ENCODE data around the gene TMEM63A. TPM values are rescaled to one million over a fixed set of nuclear protein-coding genes. Genes with fewer than 3 reads are reported as not detected.

The TMEM63A gene
- total RNA-seq, 1 experiment from 2014 or later: 93.9 TPM

DNA sequence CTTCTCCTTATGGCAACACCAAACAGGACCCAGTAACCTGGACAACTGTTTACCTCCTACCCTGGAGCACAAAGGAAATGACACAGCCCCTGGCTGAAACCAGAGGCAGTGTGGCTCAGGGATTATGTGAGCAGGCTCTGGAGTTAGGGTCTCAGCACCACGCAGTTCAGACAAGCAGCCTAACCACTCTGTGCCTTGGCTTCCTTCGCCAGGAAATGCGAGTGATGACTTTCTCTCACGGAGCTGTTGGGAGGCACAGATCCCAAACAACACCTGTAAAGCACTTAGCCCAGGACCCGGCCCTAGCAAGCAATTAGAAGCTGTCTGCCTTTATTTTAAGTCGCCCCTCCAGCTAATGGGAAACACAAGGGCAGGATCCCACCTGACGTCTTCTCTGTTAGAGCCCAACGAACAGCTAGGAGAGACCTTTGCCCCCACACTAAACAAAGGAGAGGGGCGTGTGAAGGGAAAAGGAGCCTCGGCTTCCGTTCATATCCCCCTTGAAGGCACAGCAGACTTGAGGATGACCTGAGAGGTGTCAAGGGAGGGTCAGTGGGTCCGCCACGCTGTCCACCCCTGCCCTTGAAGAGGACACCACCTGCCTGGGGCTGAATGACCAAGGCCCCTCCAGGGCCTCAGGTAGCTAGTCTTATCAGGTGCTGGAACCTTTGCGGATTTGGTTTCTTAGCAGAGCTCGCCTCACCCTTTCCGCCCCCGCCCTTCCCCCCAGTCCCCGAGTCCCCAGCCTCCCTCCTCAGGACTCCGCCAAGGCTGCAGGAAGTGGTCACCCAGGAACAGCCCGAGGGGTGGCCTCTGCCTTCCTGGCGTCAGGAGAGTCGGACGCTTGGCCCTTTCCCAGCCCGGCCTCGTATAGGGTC, 860 bp downstream of the TMEM63A start:
- intact Hi-C loops (cut with micrococcal nuclease; ENCODE audit: unreplicated experiment): loop anchor here (1.0 kb wide), 2 partner anchors 43 to 68 kb away; partner anchors contain the start of gene PYCR2
- ChIA-PET POLR2A (interaction anchor here (1.2 to 2.7 kb wide), 4 partner anchors 24 to 181 kb away, joined by 4 to 33 read pairs (median 10); partner anchors contain the start of genes H3-3A, PYCR2 and SRP9), CTCF (interaction anchor here (0.7 to 2.8 kb wide), 4 partner anchors 43 to 407 kb away, joined by 4 to 13 read pairs (median 8); partner anchors contain the start of genes PYCR2 and SRP9)
- Mint-ChIP-seq H3K27ac (ENCODE audit: unreplicated experiment) (peak overlapping the region; percentile 91), H3K9me3 (ENCODE audit: unreplicated experiment) (no peaks in the 10 kb centered on the region), H3K4me1 (ENCODE audit: low read depth, unreplicated experiment) (peaks cover 24% of the 10 kb centered on the region), H3K27me3 (ENCODE audit: insufficient read depth, unreplicated experiment) (no peaks in the 10 kb centered on the region), H3K4me3 (ENCODE audit: unreplicated experiment) (peak overlapping the region; percentile 95), H3K36me3 (ENCODE audit: insufficient read depth, unreplicated experiment) (peaks cover 20% of the 10 kb centered on the region)
- Histone ChIP-seq H3K4me3 (ENCODE audit: low read depth, low read length) (peak overlapping the region; percentile 91), H3K27me3 (replicated peaks; ENCODE audit: control insufficient read depth, insufficient read depth, low read length) (no peaks in the 10 kb centered on the region), H3K4me1 (peaks cover 33% of the 10 kb centered on the region), H3K36me3 (ENCODE audit: control insufficient read depth, insufficient read depth, low read length) (no peaks in the 10 kb centered on the region), H3K9me3 (no peaks in the 10 kb centered on the region)
- no TSS peak for BruUV-seq (replicated peaks)
- TF ChIP-seq, protein P1, sequence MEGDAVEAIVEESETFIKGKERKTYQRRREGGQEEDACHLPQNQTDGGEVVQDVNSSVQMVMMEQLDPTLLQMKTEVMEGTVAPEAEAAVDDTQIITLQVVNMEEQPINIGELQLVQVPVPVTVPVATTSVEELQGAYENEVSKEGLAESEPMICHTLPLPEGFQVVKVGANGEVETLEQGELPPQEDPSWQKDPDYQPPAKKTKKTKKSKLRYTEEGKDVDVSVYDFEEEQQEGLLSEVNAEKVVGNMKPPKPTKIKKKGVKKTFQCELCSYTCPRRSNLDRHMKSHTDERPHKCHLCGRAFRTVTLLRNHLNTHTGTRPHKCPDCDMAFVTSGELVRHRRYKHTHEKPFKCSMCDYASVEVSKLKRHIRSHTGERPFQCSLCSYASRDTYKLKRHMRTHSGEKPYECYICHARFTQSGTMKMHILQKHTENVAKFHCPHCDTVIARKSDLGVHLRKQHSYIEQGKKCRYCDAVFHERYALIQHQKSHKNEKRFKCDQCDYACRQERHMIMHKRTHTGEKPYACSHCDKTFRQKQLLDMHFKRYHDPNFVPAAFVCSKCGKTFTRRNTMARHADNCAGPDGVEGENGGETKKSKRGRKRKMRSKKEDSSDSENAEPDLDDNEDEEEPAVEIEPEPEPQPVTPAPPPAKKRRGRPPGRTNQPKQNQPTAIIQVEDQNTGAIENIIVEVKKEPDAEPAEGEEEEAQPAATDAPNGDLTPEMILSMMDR (IDR thresholded peaks at IDR 0.05; ENCODE audit: insufficient read depth in 1 of 2, low read depth in 1 of 2, low read length in 1 of 2, severe bottlenecking in 1 of 2, unreplicated experiment in 1 of 2): no peak
- DNase-seq: peak; percentile 62 to 68

DNA sequence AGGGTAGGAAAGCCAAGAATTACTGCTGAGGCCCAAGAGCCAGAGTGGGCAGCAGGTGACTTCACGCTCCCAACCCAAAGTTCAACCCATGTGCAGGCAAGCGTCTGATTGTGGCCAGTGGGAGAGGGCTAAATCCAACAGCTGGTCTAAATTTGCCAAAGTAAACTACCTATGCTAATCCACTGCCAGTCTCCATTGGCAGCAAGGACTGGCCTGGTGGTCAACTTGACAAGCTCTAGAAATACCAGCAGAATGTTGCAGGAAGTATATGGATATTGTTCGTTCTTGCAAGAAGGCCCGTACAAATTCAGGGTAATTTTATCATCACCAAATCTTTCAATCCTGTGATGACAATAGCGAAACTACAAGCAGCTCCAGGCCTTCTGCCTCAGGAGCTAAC, 1.5 kb downstream of the TMEM63A start:
- Mint-ChIP-seq H3K36me3 (ENCODE audit: insufficient read depth, unreplicated experiment) (peaks cover 27% of the 10 kb centered on the region), H3K4me1 (ENCODE audit: low read depth, unreplicated experiment) (peaks cover 26% of the 10 kb centered on the region), H3K9me3 (ENCODE audit: unreplicated experiment) (no peaks in the 10 kb centered on the region), H3K27me3 (ENCODE audit: insufficient read depth, unreplicated experiment) (no peaks in the 10 kb centered on the region), H3K4me3 (ENCODE audit: unreplicated experiment) (peak overlapping the region; percentile 95), H3K27ac (ENCODE audit: unreplicated experiment) (no peak overlapping the region)
- Histone ChIP-seq H3K36me3 (ENCODE audit: control insufficient read depth, insufficient read depth, low read length) (no peaks in the 10 kb centered on the region), H3K4me3 (ENCODE audit: low read depth, low read length) (peak overlapping the region; percentile 91), H3K27me3 (replicated peaks; ENCODE audit: control insufficient read depth, insufficient read depth, low read length) (no peaks in the 10 kb centered on the region), H3K9me3 (no peaks in the 10 kb centered on the region), H3K4me1 (peaks cover 36% of the 10 kb centered on the region)
- TF ChIP-seq, protein P1 (IDR thresholded peaks at IDR 0.05; ENCODE audit: insufficient read depth in 1 of 2, low read depth in 1 of 2, low read length in 1 of 2, severe bottlenecking in 1 of 2, unreplicated experiment in 1 of 2): no peak
- ChIA-PET POLR2A (interaction anchor here (2.3 to 2.6 kb wide), 2 partner anchors 103 to 182 kb away, joined by 9 to 11 read pairs; partner anchors contain the start of genes H3-3A and SRP9), CTCF (interaction anchor here (2.1 to 2.8 kb wide), 2 partner anchors 43 to 406 kb away, joined by 8 to 9 read pairs; partner anchors contain the start of gene PYCR2)
- no TSS peak for BruUV-seq (replicated peaks)
- intact Hi-C loops (cut with micrococcal nuclease; ENCODE audit: unreplicated experiment): loop anchor here (1.0 kb wide), 2 partner anchors 44 to 67 kb away; partner anchors contain the start of gene PYCR2
- DNase-seq: no peak

DNA sequence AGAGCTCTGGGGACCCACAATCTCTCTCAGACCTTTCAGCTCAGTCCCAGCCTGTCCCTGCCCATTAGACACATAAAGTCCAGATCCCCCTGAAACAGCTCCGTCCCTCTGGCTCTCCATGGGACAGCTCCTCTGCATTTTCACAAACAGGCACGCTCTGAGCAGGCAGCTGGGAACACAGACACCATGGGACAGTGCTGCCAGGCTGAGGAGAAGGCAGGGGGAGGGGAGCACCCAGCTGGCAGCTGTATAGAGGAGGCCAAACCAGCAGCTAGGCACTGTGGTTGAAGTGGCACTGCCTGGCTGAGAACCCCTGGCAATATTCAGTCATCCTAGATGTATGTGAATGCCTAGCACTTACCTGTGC, 2.0 kb downstream of the TMEM63A start:
- Histone ChIP-seq H3K4me3 (ENCODE audit: low read depth, low read length) (no peak overlapping the region), H3K27me3 (replicated peaks; ENCODE audit: control insufficient read depth, insufficient read depth, low read length) (no peaks in the 10 kb centered on the region), H3K9me3 (no peaks in the 10 kb centered on the region), H3K4me1 (peaks cover 40% of the 10 kb centered on the region), H3K36me3 (ENCODE audit: control insufficient read depth, insufficient read depth, low read length) (no peaks in the 10 kb centered on the region)
- H3K27ac Mint-ChIP-seq (ENCODE audit: unreplicated experiment): peak overlapping the region; percentile 75
- ChIA-PET POLR2A (no interaction called here), CTCF (interaction anchor here (0.5 to 2.1 kb wide), 2 partner anchors 263 to 405 kb away, joined by 3 to 9 read pairs; no protein-coding TSS in a partner anchor)
- intact Hi-C loops (cut with micrococcal nuclease; ENCODE audit: unreplicated experiment): no loop called here
- no peaks in the 10 kb centered on the region for H3K27me3 Mint-ChIP-seq (ENCODE audit: insufficient read depth, unreplicated experiment)
- no peak for DNase-seq
- peaks cover 30% of the 10 kb centered on the region for H3K4me1 Mint-ChIP-seq (ENCODE audit: low read depth, unreplicated experiment)
- H3K4me3 Mint-ChIP-seq (ENCODE audit: unreplicated experiment): peak overlapping the region; percentile 95
- TF ChIP-seq, protein P1 (IDR thresholded peaks at IDR 0.05; ENCODE audit: insufficient read depth in 1 of 2, low read depth in 1 of 2, low read length in 1 of 2, severe bottlenecking in 1 of 2, unreplicated experiment in 1 of 2): no peak
- peaks cover 31% of the 10 kb centered on the region for H3K36me3 Mint-ChIP-seq (ENCODE audit: insufficient read depth, unreplicated experiment)
- BruUV-seq (replicated peaks): no TSS peak
- no peaks in the 10 kb centered on the region for H3K9me3 Mint-ChIP-seq (ENCODE audit: unreplicated experiment)
